GM19328 (cell line): ENCODE data around the gene CCDC186.

Experiments used
- ATAC-seq: cut with Tn5 transposase; IDR thresholded peaks from one replicate; pipeline ENCODE4 v1.9.1; 2021; ENCODE audit warnings: mild to moderate bottlenecking, moderate library complexity; ENCODE audit not compliant: unreplicated experiment

Gene CCDC186

GRCh38 chr10:114173921-114174694 is at the start of gene CCDC186:
CCDC186 (minus strand) TSS chr10:114174203; CDS start chr10:114163268, 10,935 bp downstream.
- ATAC-seq: peak; percentile 100

GRCh38 chr10:114223066-114223465 is 49.1 kb upstream of the CCDC186 start:
- no peak for ATAC-seq

GRCh38 chr10:114221235-114221634 is 47.2 kb upstream of the CCDC186 start:
- ATAC-seq: no peak

GRCh38 chr10:114220281-114220680 is 46.3 kb upstream of the CCDC186 start:
- no peak for ATAC-seq

GRCh38 chr10:114215033-114215432 is 41.0 kb upstream of the CCDC186 start:
- ATAC-seq: no peak

GRCh38 chr10:114212153-114212552 is 38.1 kb upstream of the CCDC186 start:
- no peak for ATAC-seq

GRCh38 chr10:114208351-114208750 is 34.3 kb upstream of the CCDC186 start:
- ATAC-seq: no peak

GRCh38 chr10:114207349-114207748 is 33.3 kb upstream of the CCDC186 start:
- no peak for ATAC-seq

GRCh38 chr10:114206902-114207301 is 32.9 kb upstream of the CCDC186 start:
- no peak for ATAC-seq

- ATAC-seq: no peak
Measured at GRCh38 chr10:114202812-114203211, 28.8 kb upstream of the CCDC186 start.

- no peak for ATAC-seq
Measured at GRCh38 chr10:114199239-114199638, 25.2 kb upstream of the CCDC186 start.

GRCh38 chr10:114195079-114195478 is 21.1 kb upstream of the CCDC186 start:
- peak; percentile 90 for ATAC-seq

GRCh38 chr10:114189700-114190099 is 15.7 kb upstream of the CCDC186 start:
- no peak for ATAC-seq

- ATAC-seq: no peak
Measured at GRCh38 chr10:114188900-114189299, 14.9 kb upstream of the CCDC186 start.

GRCh38 chr10:114188001-114188400 is 14.0 kb upstream of the CCDC186 start:
- no peak for ATAC-seq

GRCh38 chr10:114184276-114184675 is 10.3 kb upstream of the CCDC186 start:
- ATAC-seq: no peak

GRCh38 chr10:114183563-114183962 is 9.6 kb upstream of the CCDC186 start:
- ATAC-seq: no peak

GRCh38 chr10:114181971-114182370 is 8.0 kb upstream of the CCDC186 start:
- ATAC-seq: no peak

- ATAC-seq: no peak
Measured at GRCh38 chr10:114180937-114181336, 6.9 kb upstream of the CCDC186 start.

- no peak for ATAC-seq
Measured at GRCh38 chr10:114179747-114180146, 5.7 kb upstream of the CCDC186 start.

- ATAC-seq: no peak
Measured at GRCh38 chr10:114179148-114179547, 5.1 kb upstream of the CCDC186 start, which contains the start of gene TDRD1. TDRD1 (plus strand) TSS chr10:114179353; CDS start chr10:114187832, 8,479 bp downstream.

GRCh38 chr10:114176511-114176910 is 2.5 kb upstream of the CCDC186 start:
- ATAC-seq: no peak

GRCh38 chr10:114175667-114176066 is 1.7 kb upstream of the CCDC186 start:
- ATAC-seq: no peak
